ENCODE measurements around the gene TRIO.
A peak's percentile ranks its signal among the peaks of the same experiment; 100 is the strongest.

Gene TRIO

GRCh38 chr5:14123974-14124482 is 19.1 kb upstream of the TRIO start:
- DNase-seq = no peak

GRCh38 chr5:14125262-14125661 is 17.9 kb upstream of the TRIO start:
- no peak for DNase-seq

- DNase-seq = no peak
Measured at GRCh38 chr5:14127587-14127986, 15.6 kb upstream of the TRIO start.

GRCh38 chr5:14128079-14128478 is 15.1 kb upstream of the TRIO start:
- no peak for DNase-seq

- no peak for DNase-seq
Measured at GRCh38 chr5:14129123-14129522, 14.0 kb upstream of the TRIO start.

- DNase-seq = no peak
Measured at GRCh38 chr5:14131855-14132503, 11.2 kb upstream of the TRIO start.

GRCh38 chr5:14133394-14133793 is 9.7 kb upstream of the TRIO start:
- DNase-seq = no peak

GRCh38 chr5:14134083-14134482 is 9.1 kb upstream of the TRIO start:
- no peak for DNase-seq

GRCh38 chr5:14134771-14135170 is 8.4 kb upstream of the TRIO start:
- DNase-seq = no peak

- no peak for DNase-seq
Measured at GRCh38 chr5:14135621-14136020, 7.5 kb upstream of the TRIO start.

GRCh38 chr5:14136228-14136627 is 6.9 kb upstream of the TRIO start:
- DNase-seq = no peak

GRCh38 chr5:14138608-14139540 is 4.3 kb upstream of the TRIO start:
- DNase-seq = no peak

- no peak for DNase-seq
Measured at GRCh38 chr5:14141764-14142163, 1.4 kb upstream of the TRIO start.

GRCh38 chr5:14142202-14142826 is 828 bp upstream of the TRIO start:
- no peak for DNase-seq

GRCh38 chr5:14143546-14143840 is 351 bp downstream of the TRIO start:
- peak in 1 of 2 experiments; percentile 51 for DNase-seq

GRCh38 chr5:14143841-14144585 is 871 bp downstream of the TRIO start:
- peak in 1 of 2 experiments; percentile 55 for DNase-seq

GRCh38 chr5:14144586-14145434 is 1.7 kb downstream of the TRIO start:
- DNase-seq = peak; percentile 24 to 32

GRCh38 chr5:14145435-14146334 is 2.5 kb downstream of the TRIO start:
- no peak for DNase-seq

- DNase-seq = no peak
Measured at GRCh38 chr5:14146725-14147124, 3.6 kb downstream of the TRIO start.

- peak in 1 of 2 experiments; percentile 32 for DNase-seq
Measured at GRCh38 chr5:14147210-14147609, 4.1 kb downstream of the TRIO start.

- DNase-seq = no peak
Measured at GRCh38 chr5:14148483-14148882, 5.3 kb downstream of the TRIO start.
